OCI-LY3 (cell line): ENCODE measurements around the gene TSPAN9.

ENCODE experiments used
- EZH2phosphoT487 ChIP-seq: fragments of 200-600 bp; shearing (Covaris generic); IDR thresholded peaks from 2 replicates; pipeline ENCODE4 v1.6.1; 2018; ENCODE audit warnings: antibody characterized with exemption, mixed run types, low read depth
- TF ChIP-seq, protein P1 (sequence below): fragments of 200-600, 300-600 bp; sonication (generic); IDR thresholded peaks from 2 replicates; pipeline ENCODE4 v1.5.1; 2014; ENCODE audit warnings: antibody characterized with exemption, low read length, low read depth

DNA sequence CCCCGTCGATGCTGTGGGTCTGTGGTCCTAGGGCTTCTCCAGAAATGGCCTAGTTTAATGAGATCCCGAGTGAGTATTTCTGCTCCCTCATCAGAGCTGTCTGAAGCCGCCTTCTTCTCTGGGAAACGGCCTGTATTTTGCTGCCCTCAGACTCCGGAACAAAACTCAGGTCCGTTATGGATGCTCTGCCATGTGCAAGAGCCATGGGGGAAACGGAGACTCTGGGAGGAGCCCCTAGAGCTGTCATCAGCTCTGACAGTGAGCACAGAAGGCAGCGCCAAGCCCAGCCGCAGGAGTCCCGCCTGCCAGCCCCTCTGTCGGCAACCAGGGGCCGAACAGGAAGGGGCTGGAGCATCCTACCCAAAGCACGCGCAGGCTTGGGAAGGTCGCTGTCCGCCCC is 221.4 kb downstream of the TSPAN9 start:
- TF ChIP-seq, protein P1, sequence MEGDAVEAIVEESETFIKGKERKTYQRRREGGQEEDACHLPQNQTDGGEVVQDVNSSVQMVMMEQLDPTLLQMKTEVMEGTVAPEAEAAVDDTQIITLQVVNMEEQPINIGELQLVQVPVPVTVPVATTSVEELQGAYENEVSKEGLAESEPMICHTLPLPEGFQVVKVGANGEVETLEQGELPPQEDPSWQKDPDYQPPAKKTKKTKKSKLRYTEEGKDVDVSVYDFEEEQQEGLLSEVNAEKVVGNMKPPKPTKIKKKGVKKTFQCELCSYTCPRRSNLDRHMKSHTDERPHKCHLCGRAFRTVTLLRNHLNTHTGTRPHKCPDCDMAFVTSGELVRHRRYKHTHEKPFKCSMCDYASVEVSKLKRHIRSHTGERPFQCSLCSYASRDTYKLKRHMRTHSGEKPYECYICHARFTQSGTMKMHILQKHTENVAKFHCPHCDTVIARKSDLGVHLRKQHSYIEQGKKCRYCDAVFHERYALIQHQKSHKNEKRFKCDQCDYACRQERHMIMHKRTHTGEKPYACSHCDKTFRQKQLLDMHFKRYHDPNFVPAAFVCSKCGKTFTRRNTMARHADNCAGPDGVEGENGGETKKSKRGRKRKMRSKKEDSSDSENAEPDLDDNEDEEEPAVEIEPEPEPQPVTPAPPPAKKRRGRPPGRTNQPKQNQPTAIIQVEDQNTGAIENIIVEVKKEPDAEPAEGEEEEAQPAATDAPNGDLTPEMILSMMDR, result no peak
- no peak for TF ChIP-seq EZH2phosphoT487
